Stimulated activated CD8-positive, alpha-beta memory T cell treated with anti-CD3 and anti-CD28 coated beads, Interleukin-7, amount 100 ng/mL, for 1 hour (primary cell): ENCODE results near the gene FHIT.

Source experiments
- DNase-seq, 2 donors: peaks; one replicate each; pipeline ENCODE4 v3.0.0-alpha.2; 2020; ENCODE audit warnings: low read depth in 2 of 2

FHIT gene

DNA sequence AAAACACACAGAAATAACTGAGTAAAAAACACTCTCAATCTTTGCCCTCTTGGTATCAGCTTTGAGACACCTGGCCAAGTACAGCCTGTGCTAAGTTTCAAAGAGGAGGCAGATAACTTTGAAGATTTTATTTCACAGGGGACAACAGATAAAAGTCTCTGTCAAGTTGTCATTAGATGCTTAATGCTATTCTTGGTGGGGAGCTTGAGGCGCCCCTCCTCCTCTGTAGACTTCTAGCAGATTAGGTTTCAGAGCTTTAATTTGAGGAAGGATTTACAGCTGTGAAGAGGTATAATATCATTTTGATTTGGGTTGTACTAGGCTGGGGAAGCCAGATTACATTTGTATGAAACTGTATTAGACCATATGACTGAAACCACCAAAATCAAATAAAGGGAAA is 620.3 kb downstream of the FHIT start:
- DNase-seq: no peak

DNA sequence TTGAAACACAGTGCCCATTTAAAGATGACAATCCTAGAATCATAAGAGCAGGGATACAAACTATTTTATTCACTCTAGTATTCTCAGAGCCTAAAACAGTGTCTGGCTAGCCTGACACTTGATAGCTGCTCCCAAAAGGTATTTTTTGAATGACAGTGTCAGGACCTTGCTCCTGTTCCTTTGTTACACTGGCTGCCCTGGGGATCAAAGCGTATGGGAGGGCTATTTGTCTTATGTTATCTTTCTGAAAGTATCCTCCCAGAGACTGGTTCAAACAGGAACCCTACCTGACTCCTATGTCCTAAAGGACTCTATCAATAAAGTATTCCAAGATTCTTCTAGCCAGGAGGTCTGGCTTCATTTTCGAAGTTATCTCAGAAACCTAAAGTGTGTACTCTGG is 621.4 kb downstream of the FHIT start:
- DNase-seq: no peak

- DNase-seq: no peak
Measured at GRCh38 chr3:60622349-60622748, 628.9 kb downstream of the FHIT start.

- DNase-seq: no peak
Measured at GRCh38 chr3:60617188-60617587, 634.1 kb downstream of the FHIT start.

GRCh38 chr3:60613769-60614303 is 637.4 kb downstream of the FHIT start:
- DNase-seq: no peak

DNA sequence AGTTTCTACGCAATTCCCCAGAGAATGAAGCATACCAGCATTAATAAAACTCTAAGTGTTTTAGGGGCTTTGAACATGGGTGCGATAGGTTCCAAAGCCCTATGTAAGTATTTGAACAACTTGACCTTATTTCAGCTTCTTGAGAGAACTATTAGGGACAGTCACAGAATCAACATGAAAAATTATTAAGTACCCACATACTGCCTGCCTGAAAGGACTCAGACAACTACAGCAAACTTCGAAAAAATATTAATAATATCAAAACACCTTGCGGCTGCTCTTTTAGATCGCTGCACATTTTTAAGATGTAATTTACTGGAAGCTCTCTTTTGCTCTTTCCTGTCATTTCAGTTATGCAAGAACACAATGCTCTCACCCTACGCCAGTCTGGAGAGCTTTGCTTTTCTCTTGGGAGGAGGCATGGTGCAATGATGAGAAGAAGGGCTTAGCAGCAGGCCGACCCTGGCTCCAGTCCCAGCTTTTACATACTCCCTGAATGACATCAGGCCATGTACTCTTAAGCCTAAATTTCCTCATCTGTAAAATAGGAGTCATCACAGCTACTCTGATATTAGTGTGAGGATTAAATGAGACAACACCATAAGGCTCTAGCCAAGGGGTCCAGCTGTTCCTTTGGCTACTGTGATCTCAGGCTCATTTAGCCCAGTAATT is 640.7 kb downstream of the FHIT start:
- DNase-seq: no peak

DNA sequence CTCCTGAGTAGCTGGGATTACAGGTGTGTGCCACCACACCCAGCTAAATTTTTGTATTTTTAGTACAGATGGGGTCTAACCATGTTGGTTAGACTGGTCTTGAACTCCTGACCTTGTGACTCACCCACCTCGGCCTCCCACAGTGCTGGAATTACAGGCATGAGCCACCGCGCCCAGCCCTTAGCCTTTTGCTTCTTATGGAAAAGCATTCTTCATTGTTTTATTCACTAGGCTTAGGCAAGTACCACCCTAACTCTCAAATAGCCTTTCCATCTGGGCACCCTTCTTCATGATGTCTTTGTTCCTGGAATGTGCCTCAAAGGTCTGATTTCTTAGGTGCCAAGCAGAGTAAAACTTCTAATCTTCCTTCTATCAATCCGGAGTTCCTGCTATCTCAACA is 641.8 kb downstream of the FHIT start:
- no peak for DNase-seq

DNA sequence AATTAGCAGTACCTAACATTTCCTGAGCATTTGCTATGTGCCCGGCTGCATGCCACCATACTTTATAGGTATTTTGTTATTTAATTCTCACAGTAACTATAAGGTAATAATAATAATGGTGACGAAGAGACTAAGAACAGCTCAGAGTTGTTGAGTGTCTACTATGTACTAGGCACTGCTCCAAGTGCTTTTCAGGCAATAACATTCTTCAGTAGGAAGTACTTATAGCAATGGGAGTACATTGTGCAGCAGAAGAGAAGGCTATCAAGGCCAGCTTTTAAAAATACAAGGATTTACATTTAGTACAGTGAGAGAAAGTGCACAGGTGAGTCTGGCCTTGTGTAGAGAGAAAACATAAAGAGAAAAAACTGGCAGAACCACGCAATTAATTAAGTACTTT is 647.4 kb downstream of the FHIT start:
- no peak for DNase-seq

- DNase-seq: no peak
Measured at GRCh38 chr3:60600848-60601247, 650.4 kb downstream of the FHIT start.

DNA sequence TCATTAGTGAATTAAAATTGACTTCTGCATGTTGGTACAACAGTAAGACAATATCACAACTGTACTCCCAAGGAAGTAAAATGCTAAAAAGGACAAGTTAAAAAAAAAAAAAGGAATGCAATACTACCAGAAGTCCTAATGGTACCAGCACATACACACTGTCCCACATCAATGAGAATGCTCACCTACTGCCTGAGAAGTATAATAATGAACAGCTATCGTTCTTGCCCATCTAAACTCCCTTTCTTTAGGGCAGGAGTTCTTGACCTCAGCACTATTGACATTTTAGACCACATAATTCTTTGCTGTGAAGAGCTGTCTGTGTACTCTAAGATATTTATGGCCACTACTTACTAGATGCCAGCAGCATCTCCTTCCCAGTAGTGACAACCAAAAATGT is 651.7 kb downstream of the FHIT start:
- no peak for DNase-seq

- no peak for DNase-seq
Measured at GRCh38 chr3:60598671-60599070, 652.6 kb downstream of the FHIT start.

- no peak for DNase-seq
Measured at GRCh38 chr3:60594025-60594424, 657.2 kb downstream of the FHIT start.

- no peak for DNase-seq
Measured at GRCh38 chr3:60591267-60591666, 660.0 kb downstream of the FHIT start.

DNA sequence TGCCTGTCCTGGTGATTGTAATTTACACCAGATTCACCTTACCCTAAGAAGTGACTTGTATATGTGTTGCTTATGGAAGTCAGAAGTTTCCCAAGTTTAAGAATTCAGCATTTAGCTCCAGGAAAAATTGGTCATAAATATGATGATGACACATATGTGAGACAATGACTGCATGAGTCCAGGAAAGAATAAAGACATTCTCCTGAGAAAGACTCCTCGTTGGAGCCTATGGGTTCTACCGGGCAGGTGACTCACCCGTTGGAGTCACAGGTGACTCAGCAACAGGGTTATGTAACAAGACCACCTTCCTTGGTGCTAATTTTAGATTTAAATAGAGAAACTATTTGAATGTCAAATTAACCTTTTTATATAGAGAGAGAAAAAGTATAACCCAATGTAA is 662.4 kb downstream of the FHIT start:
- DNase-seq: no peak

DNA sequence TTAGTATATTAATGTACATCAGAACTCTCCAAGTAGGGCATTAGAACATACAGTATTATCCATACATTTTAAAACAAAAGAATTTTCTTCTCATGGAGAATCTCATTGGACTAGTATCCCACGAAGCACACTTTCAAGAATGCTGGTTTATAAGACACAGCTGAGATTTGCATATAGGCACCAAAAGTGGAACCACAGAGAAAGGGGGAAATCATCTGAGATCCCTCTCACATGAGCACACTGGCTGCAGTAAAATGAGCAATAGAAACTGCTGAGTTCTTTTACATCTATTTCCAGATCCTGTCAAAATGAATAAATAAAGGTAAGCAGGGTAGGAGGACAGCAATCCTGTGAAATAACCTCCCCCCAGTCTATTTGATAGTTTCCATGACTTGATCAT is 665.3 kb downstream of the FHIT start:
- DNase-seq: no peak

DNA sequence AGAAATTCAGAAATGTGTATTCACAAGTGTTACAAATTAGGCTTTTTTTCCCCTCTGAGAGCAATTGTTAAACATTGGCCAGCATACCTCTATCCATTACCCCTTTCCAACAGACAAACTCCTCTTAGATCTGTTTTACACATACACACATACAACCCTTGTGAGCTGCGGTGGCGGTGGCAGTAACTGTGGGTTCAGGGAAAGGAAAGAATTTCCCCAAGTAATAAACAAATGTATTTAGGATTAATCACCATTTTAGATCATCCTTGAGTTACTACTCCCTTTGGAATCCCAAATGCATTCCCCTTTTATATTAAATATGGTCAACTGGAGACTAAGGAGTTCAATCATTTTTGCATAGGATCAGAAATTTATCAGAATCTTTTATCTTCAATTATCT is 667.0 kb downstream of the FHIT start:
- DNase-seq: no peak

- no peak for DNase-seq
Measured at GRCh38 chr3:60582288-60582687, 669.0 kb downstream of the FHIT start.

- DNase-seq: no peak
Measured at GRCh38 chr3:60580809-60581208, 670.4 kb downstream of the FHIT start.

DNA sequence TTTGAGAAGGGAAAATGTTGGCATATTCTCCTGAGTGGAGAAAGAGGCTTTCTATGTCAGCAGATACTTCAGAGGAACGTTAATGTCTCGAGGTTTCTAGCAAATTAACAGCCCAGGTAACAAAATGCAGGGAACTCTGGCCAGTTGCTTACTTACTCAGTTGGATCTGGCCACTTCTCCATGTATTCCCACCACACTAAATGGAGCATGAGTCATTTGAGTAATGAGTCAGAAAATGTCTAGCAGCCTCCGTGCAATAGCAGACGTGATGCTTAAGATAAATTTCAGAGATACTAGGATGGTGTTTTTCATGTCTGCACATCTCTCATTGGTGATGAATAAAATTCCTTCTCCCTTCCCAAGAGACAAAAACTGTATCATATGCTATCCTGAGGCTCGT is 671.5 kb downstream of the FHIT start:
- DNase-seq: no peak

DNA sequence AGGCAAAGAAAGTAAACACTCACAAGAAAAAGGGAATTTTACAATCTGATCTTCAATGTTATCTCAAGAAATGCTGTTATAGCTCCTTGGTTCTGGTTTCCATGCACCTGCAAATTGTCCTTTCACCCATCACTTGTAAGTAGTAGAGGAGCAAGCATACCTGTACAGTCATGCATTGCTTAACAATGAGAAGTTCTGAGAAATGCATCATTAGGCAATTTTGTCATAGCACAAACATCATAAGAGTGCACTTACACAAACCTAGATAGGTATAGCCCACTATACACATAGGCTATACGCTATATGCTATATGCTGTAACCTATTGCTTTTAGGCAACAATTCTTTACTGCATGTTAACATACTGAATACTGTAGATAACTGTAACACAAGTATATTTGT is 672.3 kb downstream of the FHIT start:
- no peak for DNase-seq

DNA sequence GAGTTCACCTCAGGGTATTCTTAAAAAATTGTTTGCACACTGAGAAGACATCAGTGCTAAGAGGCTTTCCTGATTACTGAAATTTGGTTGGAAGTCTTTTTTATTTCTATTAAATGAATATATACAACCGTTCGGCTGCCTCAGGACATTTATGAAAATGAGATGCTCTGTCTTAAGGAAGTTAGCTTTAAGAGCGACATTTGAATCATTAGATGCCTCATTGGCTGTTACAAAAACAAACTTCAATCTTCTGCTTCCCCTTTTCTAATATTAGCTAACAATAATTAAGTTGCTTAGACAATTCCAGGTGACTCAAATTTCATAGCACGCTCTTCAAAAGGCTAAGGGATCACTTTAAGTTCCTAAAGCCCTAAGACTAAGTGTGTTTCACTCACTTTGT is 673.7 kb downstream of the FHIT start:
- DNase-seq: no peak

DNA sequence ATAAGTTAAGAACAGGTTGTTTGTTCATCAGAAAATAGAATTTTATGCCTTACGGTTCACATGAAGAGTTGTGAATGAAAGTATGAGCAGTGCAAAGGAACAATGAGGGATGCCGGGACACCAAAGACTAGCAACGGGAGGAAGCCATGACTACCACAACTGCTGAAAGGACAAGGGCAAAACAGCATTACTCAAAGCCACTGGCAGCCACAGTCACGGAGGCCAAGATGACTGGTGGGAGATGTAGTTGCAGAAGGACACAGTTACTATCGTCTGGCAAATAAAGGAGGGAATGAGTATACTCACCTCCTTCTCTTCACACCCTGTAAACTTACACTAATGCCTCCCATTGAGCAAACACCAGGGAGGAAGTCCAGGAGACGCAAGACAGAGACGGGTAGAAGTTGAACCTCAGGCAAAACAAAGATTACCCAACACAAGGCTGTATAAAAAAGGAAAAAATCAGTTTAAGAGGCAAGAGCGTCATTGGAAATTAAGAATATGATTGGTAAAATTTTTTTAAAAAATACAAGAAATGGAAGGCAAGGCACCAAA is 675.5 kb downstream of the FHIT start:
- DNase-seq: no peak

GRCh38 chr3:60574046-60574769 is 677.0 kb downstream of the FHIT start:
- no peak for DNase-seq
